Type B pancreatic cell (in vitro differentiated cells): Measurements from ENCODE around the gene JSRP1. TPM values are rescaled to one million over a fixed set of nuclear protein-coding genes. Genes with fewer than 3 reads are reported as not detected.

ENCODE experiments used
- DNase-seq: peaks from one replicate; pipeline ENCODE4 v3.0.0; 2021; ENCODE audit warnings: mixed read lengths; ENCODE audit not compliant: unreplicated experiment; ENCODE audit errors: extremely low spot score
- H3K27ac Mint-ChIP-seq: 2 replicates; pipeline ENCODE4 v1.8.0; 2021; ENCODE audit warnings: mild to moderate bottlenecking, mixed read lengths
- H3K27me3 Mint-ChIP-seq: 2 replicates; pipeline ENCODE4 v1.8.0; 2021; ENCODE audit warnings: mixed read lengths
- H3K36me3 Mint-ChIP-seq: 2 replicates; pipeline ENCODE4 v1.8.0; 2021; ENCODE audit warnings: mixed read lengths
- H3K4me1 Mint-ChIP-seq: one replicate; pipeline ENCODE4 v1.8.0; 2021; ENCODE audit warnings: mixed read lengths; ENCODE audit not compliant: unreplicated experiment
- H3K4me3 Mint-ChIP-seq: 2 replicates; pipeline ENCODE4 v1.8.0; 2021; ENCODE audit warnings: mild to moderate bottlenecking, mixed read lengths
- H3K9me3 Mint-ChIP-seq: 2 replicates; pipeline ENCODE4 v1.8.0; 2021; ENCODE audit warnings: mixed read lengths
- CTCF ChIP-seq: fragments of 200-600 bp; sonication (generic); conservative IDR thresholded peaks from 2 replicates; pipeline ENCODE4 v1.5.0; 2021; ENCODE audit warnings: antibody characterized with exemption, mild to moderate bottlenecking
- total RNA-seq: library from RNA; stranded (reverse); gene quantifications from 2 replicates; pipeline ENCODE4 v1.2.1, GENCODE V29; 2021; ENCODE audit warnings: low replicate concordance

JSRP1 gene
- total RNA-seq, 1 donor from 2014 or later = 0.72 TPM

GRCh38 chr19:2288818-2289713 is 32.8 kb upstream of the JSRP1 start:
- DNase-seq = no peak
- peak overlapping the region; percentile 75 for H3K4me3 Mint-ChIP-seq
- TF ChIP-seq CTCF = no peak
- no peaks in the 10 kb centered on the region for H3K9me3 Mint-ChIP-seq
- H3K27me3 Mint-ChIP-seq = peaks cover 81% of the 10 kb centered on the region
- H3K27ac Mint-ChIP-seq = no peak overlapping the region
- no peaks in the 10 kb centered on the region for H3K36me3 Mint-ChIP-seq
- peaks cover 3% of the 10 kb centered on the region for H3K4me1 Mint-ChIP-seq

- peak overlapping the region; percentile 58 for H3K4me3 Mint-ChIP-seq
- no peak for TF ChIP-seq CTCF
These were observed 32.2 kb upstream of the JSRP1 start for GRCh38 chr19:2288338-2288817.

GRCh38 chr19:2287585-2288337 is 31.5 kb upstream of the JSRP1 start:
- H3K27me3 Mint-ChIP-seq = peaks cover 75% of the 10 kb centered on the region
- no peak for DNase-seq
- TF ChIP-seq CTCF = no peak
- no peaks in the 10 kb centered on the region for H3K9me3 Mint-ChIP-seq
- H3K4me3 Mint-ChIP-seq = no peak overlapping the region
- H3K4me1 Mint-ChIP-seq = peaks cover 2% of the 10 kb centered on the region
- H3K27ac Mint-ChIP-seq = no peak overlapping the region
- H3K36me3 Mint-ChIP-seq = no peaks in the 10 kb centered on the region

More at GRCh38 chr19:2288338-2288817, 32.2 kb upstream of the JSRP1 start:
- Mint-ChIP-seq H3K36me3 (no peaks in the 10 kb centered on the region), H3K4me1 (no peaks in the 10 kb centered on the region), H3K27ac (no peak overlapping the region), H3K9me3 (no peaks in the 10 kb centered on the region), H3K27me3 (peaks cover 76% of the 10 kb centered on the region)
- no peak for DNase-seq

GRCh38 chr19:2286402-2287140 is 30.4 kb upstream of the JSRP1 start:
- no peaks in the 10 kb centered on the region for H3K36me3 Mint-ChIP-seq
- TF ChIP-seq CTCF = no peak
- no peak overlapping the region for H3K27ac Mint-ChIP-seq
- H3K4me1 Mint-ChIP-seq = peaks cover 5% of the 10 kb centered on the region
- no peaks in the 10 kb centered on the region for H3K9me3 Mint-ChIP-seq
- peaks cover 75% of the 10 kb centered on the region for H3K27me3 Mint-ChIP-seq
- DNase-seq = no peak
- H3K4me3 Mint-ChIP-seq = no peak overlapping the region

- no peak for DNase-seq
- no peak for TF ChIP-seq CTCF
- Mint-ChIP-seq H3K27me3 (peaks cover 55% of the 10 kb centered on the region), H3K9me3 (no peaks in the 10 kb centered on the region), H3K4me3 (no peak overlapping the region), H3K36me3 (no peaks in the 10 kb centered on the region), H3K27ac (no peak overlapping the region), H3K4me1 (peaks cover 5% of the 10 kb centered on the region)
These were observed 27.8 kb upstream of the JSRP1 start for GRCh38 chr19:2283835-2284507.
